HG03571 (cell line): Measurements from ENCODE around the gene BATF3.

Experiments
- ATAC-seq: cut with Tn5 transposase; IDR thresholded peaks from one replicate; pipeline ENCODE4 v1.9.1; 2021; ENCODE audit not compliant: unreplicated experiment

The BATF3 gene

GRCh38 chr1:212637902-212638301 lies 61.7 kb downstream of the BATF3 start:
- no peak for ATAC-seq
